Epithelial cell of esophagus (primary cell): ENCODE measurements around the gene CRHR1.

Experiments used
- DNase-seq: peaks from one replicate; pipeline ENCODE4 v3.0.0; 2010; ENCODE audit warnings: low read depth
- H3K4me3 ChIP-seq: 2 replicates; pipeline ENCODE4 v1.5.1; 2011; ENCODE audit warnings: mild to moderate bottlenecking, low read length, control low read depth
- TF ChIP-seq, protein P1 (sequence below): IDR thresholded peaks from 2 replicates; pipeline ENCODE4 v1.5.1; 2011; ENCODE audit warnings: low read depth, mild to moderate bottlenecking, low read length, control low read depth, inconsistent platforms; ENCODE audit not compliant: insufficient read depth; ENCODE audit errors: missing control alignments

Gene CRHR1

DNA sequence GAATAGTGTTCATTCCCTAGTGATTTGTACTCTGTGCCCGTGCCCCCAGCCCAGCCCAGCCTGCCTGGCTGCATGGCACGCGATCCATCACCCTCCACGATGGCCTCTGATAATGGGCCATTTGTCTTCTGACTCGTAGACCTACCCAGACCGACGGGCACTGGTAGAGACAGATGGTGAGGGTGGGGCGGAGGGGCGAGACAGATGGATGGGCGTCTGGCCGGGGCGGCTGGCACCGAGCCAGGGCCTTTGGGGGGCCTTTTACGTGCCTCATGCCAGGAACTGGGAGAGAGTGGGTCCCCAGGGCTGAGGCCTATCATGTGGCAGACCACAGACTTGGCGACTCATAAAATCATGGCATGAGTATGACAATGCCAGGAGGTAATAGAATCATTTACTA is 25.4 kb downstream of the CRHR1 start:
- TF ChIP-seq, protein P1, sequence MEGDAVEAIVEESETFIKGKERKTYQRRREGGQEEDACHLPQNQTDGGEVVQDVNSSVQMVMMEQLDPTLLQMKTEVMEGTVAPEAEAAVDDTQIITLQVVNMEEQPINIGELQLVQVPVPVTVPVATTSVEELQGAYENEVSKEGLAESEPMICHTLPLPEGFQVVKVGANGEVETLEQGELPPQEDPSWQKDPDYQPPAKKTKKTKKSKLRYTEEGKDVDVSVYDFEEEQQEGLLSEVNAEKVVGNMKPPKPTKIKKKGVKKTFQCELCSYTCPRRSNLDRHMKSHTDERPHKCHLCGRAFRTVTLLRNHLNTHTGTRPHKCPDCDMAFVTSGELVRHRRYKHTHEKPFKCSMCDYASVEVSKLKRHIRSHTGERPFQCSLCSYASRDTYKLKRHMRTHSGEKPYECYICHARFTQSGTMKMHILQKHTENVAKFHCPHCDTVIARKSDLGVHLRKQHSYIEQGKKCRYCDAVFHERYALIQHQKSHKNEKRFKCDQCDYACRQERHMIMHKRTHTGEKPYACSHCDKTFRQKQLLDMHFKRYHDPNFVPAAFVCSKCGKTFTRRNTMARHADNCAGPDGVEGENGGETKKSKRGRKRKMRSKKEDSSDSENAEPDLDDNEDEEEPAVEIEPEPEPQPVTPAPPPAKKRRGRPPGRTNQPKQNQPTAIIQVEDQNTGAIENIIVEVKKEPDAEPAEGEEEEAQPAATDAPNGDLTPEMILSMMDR, result no peak
- H3K4me3 ChIP-seq, result no peak overlapping the region
- no peak for DNase-seq

DNA sequence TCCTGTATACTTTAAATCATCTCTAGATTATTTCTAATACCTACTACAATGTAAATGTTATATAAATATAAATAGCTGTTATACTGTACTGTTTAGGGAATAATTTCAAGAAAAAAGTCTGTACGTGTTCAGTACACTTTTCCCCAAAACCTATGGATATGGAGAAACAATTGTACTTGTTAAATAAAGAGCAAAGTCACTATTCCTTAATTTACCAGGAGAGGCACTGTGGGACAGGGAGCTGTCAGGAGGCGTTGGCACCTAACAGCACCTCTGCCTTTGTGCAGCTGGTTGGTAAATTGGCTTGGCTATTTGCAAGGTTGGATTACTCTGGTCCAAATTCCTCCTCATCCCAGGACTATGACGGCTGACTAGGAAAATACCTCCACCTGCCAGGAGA is 28.0 kb downstream of the CRHR1 start:
- DNase-seq, result peak; percentile 40
- TF ChIP-seq, protein P1, result peak; percentile 43
- no peak overlapping the region for H3K4me3 ChIP-seq

DNA sequence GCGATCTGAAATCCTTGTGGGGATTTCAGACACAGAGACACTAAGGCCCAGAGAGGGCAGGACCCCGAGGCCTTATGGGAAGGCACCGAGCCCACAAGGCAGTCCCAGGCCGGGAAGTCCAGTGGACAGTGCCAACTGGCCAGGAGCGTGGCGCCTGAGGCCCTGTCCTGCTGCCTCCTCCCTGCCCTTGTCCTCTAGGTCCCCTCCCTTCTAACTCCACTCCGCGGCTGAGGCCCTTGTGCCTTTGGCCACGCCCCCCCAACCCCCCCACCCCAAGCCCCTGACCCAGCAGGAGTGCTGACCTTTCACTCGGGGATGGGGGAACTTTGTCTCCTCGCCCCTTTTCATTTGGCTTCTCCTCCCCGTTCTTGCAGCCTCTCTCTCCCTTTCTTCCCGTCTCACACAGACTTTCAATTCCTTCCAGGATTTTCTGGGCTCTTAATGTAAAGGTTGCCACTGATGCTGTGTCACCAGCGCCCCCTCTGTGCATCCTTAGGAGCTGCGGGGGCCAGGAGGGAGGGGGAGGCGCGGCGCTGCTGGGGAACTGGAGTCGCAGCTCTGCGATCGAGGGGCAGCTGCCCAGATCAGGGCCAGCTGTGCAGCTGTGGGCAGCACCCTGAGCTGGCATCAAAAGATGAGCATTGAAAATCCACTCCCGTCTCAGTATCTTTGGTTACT is 29.1 kb downstream of the CRHR1 start:
- H3K4me3 ChIP-seq, result no peak overlapping the region
- DNase-seq, result peak; percentile 4
- TF ChIP-seq, protein P1, result no peak

DNA sequence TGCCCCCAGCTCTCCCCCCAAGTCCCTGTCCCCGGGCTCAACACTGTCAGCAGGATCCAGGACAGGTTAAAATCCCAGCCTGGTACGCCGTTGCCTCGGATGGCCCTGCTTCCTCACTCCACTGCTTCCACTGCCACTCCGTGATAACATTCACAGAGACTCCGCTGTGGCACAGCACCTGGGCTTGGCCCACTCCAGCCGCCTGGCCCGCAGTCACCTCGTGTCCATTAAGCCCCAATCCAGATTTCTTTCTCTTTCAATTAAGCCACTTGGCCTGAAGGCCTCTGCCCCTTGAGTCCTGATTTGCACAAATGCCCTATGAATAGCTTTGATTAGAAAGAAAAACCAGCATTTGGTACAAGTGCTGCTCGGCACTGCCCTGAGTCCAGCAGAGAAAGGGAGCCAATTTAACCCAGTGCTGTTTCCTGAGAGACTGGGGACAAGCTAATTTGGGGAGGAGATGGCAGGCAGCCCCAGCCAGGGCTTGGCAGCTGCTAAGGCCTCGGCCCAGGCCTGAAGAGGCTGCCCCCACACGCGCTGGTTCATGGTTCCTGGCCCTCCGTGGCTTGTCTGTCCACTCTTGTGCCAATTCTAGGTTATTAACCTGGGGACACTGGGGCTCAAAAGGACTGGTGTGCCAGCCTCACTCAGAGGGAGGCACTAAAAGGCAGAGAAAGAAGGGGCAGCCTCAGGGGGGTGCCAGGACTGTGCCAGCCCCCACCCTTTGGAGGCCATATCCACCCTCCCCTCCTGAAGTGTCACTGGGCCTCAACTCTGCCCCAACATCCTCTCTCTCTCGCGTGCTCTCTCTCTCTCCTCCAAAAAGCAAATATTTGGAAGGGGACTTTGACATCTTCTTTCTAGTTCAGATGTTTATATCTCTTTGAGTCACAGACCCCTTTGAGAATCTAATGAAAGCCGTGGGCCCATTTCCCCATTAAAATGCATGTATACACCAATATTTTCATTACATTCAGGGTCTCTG is 30.8 kb downstream of the CRHR1 start:
- no peak for DNase-seq
- no peak overlapping the region for H3K4me3 ChIP-seq
- TF ChIP-seq, protein P1, result no peak

DNA sequence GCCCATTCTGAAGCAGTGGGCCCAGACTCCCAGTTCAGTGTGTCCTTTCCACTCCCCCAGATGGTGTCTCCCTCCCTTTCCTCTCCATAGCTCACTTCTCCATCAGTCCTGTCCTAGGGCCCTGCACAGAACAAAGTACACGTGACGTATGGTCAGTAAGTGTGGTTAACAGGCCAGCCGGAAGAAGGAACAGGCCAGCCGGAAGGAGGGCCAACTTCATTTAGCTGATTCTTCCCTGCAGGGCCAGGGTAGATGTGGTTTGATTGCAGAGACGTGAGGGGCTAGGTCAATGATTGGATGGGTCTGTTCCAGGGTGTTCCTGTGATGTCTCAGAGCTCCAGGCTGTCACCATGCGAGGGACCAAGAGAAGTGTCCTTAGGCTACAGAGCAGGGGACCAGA is 31.6 kb downstream of the CRHR1 start:
- H3K4me3 ChIP-seq, result no peak overlapping the region
- TF ChIP-seq, protein P1, result no peak
- no peak for DNase-seq

DNA sequence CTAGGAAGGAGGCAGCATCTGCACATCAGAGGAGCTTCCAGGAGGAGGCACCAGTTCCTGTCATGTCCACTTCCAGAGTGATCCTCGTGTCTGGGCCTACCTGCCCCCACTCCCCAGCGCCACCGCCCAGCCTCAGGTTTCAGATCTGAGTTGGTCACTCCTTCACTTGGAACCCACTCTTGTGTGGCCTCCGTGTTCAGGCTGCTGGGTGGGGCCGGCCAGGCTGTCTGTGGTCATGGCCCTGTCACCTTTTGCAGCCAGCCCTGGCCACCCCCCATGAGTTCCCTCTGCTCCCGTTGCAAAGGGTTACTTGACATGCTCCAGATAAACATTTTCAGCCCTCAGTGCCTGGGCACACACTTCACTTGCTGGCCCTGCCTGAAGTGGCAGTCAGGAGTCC is 33.9 kb downstream of the CRHR1 start:
- TF ChIP-seq, protein P1, result no peak
- DNase-seq, result no peak
- no peak overlapping the region for H3K4me3 ChIP-seq
